Skeletal muscle satellite cell (primary cell): ENCODE measurements around the gene DOCK7.
"Not testable (repeated sequence)": the region's sequence is repeated elsewhere in the genome, so short reads cannot be mapped to it uniquely, and the experiment has no call there.

Experiments used
- H3K27me3 ChIP-seq: 2 replicates; pipeline ENCODE4 v1.7.0; 2013; ENCODE audit warnings: low read length; ENCODE audit not compliant: control insufficient read depth, insufficient read depth
- H3K36me3 ChIP-seq: 2 replicates; pipeline ENCODE4 v1.7.0; 2013; ENCODE audit warnings: mild to moderate bottlenecking, control low read depth, low read length; ENCODE audit not compliant: insufficient read depth
- H3K4me1 ChIP-seq: 2 replicates; pipeline ENCODE4 v1.7.0; 2013; ENCODE audit warnings: low read length; ENCODE audit not compliant: control insufficient read depth, insufficient read depth
- H3K4me2 ChIP-seq: 2 replicates; pipeline ENCODE4 v1.7.0; 2013; ENCODE audit warnings: mild to moderate bottlenecking, low read length
- H3K4me3 ChIP-seq: 2 replicates; pipeline ENCODE4 v1.7.0; 2013; ENCODE audit warnings: low read length
- H3K9ac ChIP-seq: 2 replicates; pipeline ENCODE4 v1.7.0; 2013; ENCODE audit warnings: mild to moderate bottlenecking, low read depth, low read length, moderate library complexity
- H3K9me3 ChIP-seq: replicated peaks from 2 replicates; pipeline ENCODE4 v1.7.0; 2013; ENCODE audit warnings: mild to moderate bottlenecking, control low read depth, low read length

DOCK7 gene

DNA sequence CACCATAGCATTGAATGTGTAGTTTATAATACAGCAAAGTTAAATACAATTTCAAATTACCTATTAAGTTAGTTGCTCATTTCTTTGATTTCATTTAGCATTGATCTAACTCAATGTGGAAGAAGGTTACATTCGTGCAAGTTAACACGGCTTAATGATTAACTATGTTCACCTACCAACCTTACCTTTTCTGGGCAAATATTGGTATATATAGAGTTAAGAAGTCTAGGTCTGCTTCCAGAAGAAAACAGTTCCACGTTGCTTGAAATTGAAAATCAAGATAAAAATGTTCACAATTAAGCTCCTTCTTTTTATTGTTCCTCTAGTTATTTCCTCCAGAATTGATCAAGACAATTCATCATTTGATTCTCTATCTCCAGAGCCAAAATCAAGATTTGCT, 90.9 kb downstream of the DOCK7 start, which contains the start of gene ANGPTL3:
ANGPTL3 (plus strand) TSS at position 240 of the 400 bp plus-strand sequence; CDS start at position 287, 47 bp downstream.
- Histone ChIP-seq H3K4me2 (no peak within 1 kb of the TSS), H3K4me1 (peaks cover 16% of the 10 kb centered on the region), H3K36me3 (no peaks in the 10 kb centered on the region), H3K9me3 (no peaks in the 10 kb centered on the region), H3K9ac (no peak within 1 kb of the TSS), H3K4me3 (no peak within 1 kb of the TSS), H3K27me3 (no peaks in the 10 kb centered on the region)

DNA sequence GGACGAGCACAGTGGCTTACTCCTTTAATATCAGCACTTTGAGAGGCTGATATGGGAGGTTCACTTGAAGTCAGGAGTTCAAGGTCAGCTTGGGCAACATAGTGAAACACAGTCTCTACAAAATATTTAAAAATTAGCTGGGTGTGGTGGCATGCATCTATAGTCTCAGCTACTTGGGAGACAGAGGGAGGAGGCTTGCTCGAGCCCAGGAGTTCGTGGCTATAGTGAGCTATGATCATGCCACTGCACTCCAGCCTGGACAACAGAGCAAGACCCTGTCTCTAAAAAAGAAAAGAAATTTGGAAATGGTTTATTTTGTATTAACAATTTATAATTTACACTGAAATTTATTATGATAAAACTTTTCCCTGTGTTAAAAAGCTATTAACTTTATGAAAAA, 92.5 kb downstream of the DOCK7 start:
- Histone ChIP-seq H3K27me3 (no peaks in the 10 kb centered on the region), H3K9me3 (no peaks in the 10 kb centered on the region), H3K4me3 (no peak overlapping the region), H3K36me3 (no peaks in the 10 kb centered on the region), H3K4me2 (no peak overlapping the region), H3K9ac (no peak overlapping the region), H3K4me1 (peaks cover 12% of the 10 kb centered on the region)

DNA sequence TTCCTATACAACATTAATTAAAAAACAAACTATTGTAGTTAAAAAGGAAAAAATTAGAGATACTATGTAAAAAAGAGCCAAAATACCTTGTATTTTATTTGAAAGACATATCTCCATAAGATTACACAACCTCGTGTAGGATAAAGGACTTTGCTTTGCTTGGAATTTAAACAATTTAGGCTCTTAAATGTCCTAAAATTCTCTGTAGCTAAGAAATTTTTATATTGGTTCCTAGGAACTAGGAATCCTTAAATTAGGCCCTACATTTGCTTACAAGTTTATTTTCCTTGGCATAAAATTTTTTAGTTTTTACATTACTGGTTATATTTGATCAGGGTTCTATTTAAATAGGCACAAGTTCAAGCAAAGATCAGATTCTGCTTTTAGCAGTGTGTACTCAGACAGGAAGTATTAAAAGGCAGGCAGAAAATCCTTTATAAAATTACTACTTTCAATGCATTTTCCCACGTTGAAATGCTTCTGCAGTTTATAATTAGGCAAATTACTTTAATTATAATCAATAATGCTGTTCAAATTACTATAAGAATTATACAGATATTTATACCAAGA, 94.3 kb downstream of the DOCK7 start:
- Histone ChIP-seq H3K4me1 (peaks cover 19% of the 10 kb centered on the region), H3K4me3 (no peak overlapping the region), H3K9me3 (no peaks in the 10 kb centered on the region), H3K27me3 (no peaks in the 10 kb centered on the region), H3K4me2 (peak overlapping the region; percentile 22), H3K9ac (no peak overlapping the region), H3K36me3 (no peaks in the 10 kb centered on the region)

DNA sequence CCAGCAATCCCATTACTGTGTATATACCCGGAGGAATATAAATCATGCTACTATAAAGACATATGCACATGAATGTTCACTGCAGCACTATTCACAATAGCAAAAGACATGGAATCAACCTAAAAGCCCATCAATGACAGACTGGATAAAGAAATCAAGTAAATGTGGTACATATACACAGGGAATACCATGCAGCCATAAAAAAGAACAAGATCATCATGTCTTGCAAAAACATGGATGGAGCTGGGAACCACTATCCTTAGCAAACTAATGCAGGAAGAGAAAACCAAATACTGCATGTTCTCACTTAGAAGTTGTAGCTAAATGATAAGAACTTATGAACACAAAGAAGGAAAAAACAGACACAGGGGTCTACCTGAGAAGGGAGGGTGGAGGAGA, 97.2 kb downstream of the DOCK7 start:
- Histone ChIP-seq H3K9me3 (no peaks in the 10 kb centered on the region), H3K4me3 (no peak overlapping the region), H3K4me1 (peaks cover 34% of the 10 kb centered on the region), H3K4me2 (no peak overlapping the region), H3K9ac (no peak overlapping the region), H3K36me3 (no peaks in the 10 kb centered on the region), H3K27me3 (no peaks in the 10 kb centered on the region)

DNA sequence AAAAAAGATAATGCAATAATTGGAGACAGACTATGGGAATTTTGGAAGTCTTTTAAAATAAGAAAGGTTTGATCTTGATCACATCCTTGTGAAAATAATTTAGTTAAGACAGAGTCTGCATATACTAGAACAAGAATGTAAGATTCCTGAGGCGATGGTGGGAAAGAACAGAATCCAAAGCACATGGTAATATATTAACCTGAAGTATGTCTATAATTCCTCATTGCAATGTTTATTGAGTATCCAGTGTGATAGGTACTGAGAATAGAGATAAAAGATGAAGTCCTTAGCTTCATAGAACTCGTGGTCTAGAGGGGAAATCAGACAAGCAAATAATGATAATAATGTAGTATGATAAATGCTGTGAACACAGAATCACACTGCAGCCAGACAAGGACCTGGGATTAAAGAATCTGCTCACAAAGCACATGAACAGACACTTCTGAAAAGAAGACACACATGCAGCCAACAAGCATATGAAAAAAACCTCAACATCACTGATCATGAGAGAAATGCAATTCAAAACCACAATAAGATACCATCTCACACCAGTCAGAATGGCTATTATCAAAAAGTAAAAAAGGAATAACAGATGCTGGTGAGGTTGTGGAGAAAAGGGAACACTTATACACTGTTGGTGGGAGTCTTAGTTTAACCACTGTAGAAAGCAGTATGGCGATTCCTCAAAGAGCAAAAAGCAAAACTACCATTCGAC, 97.8 kb downstream of the DOCK7 start:
- Histone ChIP-seq H3K27me3 (no peaks in the 10 kb centered on the region), H3K4me2 (no peak overlapping the region), H3K4me3 (no peak overlapping the region), H3K4me1 (peaks cover 34% of the 10 kb centered on the region), H3K9me3 (no peaks in the 10 kb centered on the region), H3K36me3 (no peaks in the 10 kb centered on the region), H3K9ac (no peak overlapping the region)

DNA sequence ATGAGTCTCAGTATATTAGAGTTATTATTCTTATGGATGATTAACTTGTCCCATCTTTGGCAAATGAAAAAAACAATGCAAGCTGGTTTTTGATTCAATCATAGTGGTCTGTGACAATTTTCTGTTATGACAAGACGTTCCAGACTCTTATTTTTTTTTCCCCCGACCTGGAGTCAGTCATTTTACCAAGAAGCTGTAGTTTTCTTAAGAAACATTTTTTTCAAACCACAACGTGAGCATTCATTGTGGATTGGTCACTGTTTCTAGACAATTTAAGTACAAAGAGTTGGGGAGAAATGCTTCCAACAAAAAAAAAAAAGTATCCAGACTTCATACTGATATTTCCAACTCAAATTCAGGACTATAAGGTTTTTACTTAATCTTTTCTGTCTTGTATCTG, 98.9 kb downstream of the DOCK7 start:
- Histone ChIP-seq H3K4me3 (no peak overlapping the region), H3K9me3 (no peaks in the 10 kb centered on the region), H3K27me3 (no peaks in the 10 kb centered on the region), H3K4me1 (peaks cover 30% of the 10 kb centered on the region), H3K4me2 (no peak overlapping the region), H3K9ac (no peak overlapping the region), H3K36me3 (peaks cover 8% of the 10 kb centered on the region)

DNA sequence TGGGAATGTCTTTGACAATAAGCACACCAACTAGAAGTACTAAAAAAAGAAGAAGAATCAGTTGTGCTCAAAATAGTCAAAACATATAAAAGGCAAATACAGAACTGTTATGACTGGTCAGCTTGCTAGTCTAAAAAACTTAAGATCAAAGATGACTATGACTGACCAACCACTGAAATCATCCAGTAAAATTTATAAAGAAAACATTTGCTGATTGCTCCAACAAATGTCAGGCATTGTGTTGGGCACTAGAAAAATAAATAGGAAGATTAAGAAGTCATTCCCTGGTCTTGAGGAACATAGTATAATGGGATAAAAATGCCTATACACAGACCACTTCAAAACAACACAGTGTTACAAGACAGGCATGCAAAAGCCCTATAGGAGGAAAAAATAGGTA, 100.2 kb downstream of the DOCK7 start:
- no peak overlapping the region for H3K9ac ChIP-seq
- peaks cover 8% of the 10 kb centered on the region for H3K36me3 ChIP-seq
- no peak overlapping the region for H3K4me3 ChIP-seq
- H3K9me3 ChIP-seq: no peaks in the 10 kb centered on the region
- no peaks in the 10 kb centered on the region for H3K27me3 ChIP-seq
- H3K4me2 ChIP-seq: no peak overlapping the region
- H3K4me1 ChIP-seq: peaks cover 22% of the 10 kb centered on the region

DNA sequence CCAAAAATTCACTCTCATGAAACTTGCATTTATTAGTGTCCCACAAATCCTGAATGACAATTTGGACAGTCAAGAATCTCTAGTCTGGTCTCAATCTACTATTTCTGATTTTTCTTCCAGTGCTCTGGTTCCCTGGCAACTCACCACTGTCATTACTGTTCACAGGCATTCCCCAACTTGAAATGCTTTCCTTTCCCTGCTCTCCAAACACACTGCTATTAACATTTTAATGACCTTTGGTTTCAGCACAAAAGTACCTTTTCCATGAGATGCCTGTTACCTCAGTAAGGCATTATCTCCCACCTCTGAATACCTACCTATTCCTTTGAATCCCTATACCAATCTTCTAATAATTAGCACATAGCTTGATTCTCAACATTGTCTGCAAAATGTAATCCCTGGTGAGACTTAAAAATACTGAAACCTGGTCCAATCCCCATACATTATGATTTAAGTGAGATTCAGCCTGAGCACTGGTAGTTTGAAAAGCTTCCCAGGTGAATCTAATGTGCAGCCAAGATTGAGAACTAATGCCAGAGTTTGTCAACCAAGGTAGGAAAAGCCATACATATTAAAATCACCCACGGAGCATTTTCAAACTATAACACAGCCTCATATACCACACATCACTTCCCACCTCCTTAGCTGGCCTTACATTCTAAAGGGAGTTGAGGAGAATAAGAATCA, 102.6 kb downstream of the DOCK7 start:
- no peaks in the 10 kb centered on the region for H3K27me3 ChIP-seq
- peaks cover 22% of the 10 kb centered on the region for H3K4me1 ChIP-seq
- H3K9ac ChIP-seq: no peak overlapping the region
- no peak overlapping the region for H3K4me3 ChIP-seq
- H3K36me3 ChIP-seq: peaks cover 12% of the 10 kb centered on the region
- H3K9me3 ChIP-seq: no peaks in the 10 kb centered on the region
- H3K4me2 ChIP-seq: no peak overlapping the region

DNA sequence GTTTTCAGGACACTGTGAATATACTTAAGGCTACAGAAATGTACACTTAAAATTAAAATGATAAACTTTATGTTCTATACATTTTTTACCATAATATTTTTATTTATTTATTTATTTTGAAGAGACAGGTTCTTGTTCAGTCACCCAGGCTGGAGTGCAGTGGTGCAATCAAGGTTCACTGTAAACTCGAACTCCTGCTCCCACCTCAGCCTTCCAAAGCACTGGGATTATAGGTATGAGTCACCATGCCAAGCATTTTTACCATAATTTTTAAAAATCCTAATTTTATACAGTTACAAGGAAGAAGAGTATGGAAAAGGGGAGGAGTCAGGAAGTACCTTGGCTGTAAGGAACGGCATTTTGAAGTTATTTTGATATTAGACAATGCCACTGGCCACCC, 114.5 kb downstream of the DOCK7 start:
- Histone ChIP-seq H3K4me1 (no peaks in the 10 kb centered on the region), H3K4me3 (no peak overlapping the region), H3K36me3 (peaks cover 6% of the 10 kb centered on the region), H3K9ac (no peak overlapping the region), H3K9me3 (no peaks in the 10 kb centered on the region), H3K4me2 (no peak overlapping the region), H3K27me3 (no peaks in the 10 kb centered on the region)

DNA sequence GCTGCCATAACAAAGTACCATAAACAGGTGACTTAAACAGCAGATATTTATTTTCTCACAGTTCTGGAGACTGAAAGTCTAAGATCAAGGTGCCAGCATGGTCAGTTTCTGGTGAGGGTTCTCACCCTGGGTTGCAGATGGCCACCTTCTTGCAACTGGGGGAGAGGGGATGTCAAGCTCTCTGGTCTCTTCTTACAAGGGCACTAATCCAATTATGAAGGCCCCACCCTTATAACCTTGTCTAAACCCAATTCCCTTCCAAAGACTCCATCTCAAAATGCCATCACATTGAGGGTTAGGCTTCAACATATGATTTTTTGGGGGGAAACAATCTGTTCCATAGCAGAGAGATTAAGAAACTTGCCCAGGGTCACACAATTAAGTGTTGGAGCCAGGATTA, 115.7 kb downstream of the DOCK7 start:
- H3K36me3 ChIP-seq: peaks cover 6% of the 10 kb centered on the region
- H3K27me3 ChIP-seq: no peaks in the 10 kb centered on the region
- no peaks in the 10 kb centered on the region for H3K4me1 ChIP-seq
- no peak overlapping the region for H3K4me3 ChIP-seq
- no peak overlapping the region for H3K9ac ChIP-seq
- H3K4me2 ChIP-seq: no peak overlapping the region
- H3K9me3 ChIP-seq: no peaks in the 10 kb centered on the region

DNA sequence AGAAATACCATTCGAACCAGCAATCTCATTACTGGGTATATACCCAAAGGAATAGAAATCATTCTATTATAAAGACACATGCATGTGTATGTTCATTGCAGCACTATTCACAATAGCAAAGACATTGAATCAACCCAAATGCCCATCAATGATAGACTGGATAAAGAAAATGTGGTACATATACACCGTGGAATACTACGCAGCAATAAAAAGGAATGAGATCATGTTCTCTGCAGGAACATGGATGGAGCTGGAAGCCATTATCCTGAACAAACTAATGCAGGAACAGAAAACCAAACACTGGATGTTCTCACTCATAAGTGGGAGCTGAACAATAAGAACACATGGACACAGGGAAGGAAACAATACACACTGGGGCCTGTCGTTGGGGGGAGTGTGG, 116.7 kb downstream of the DOCK7 start:
- not testable (repeated sequence) for H3K9ac ChIP-seq, H3K4me3 ChIP-seq, H3K36me3 ChIP-seq, H3K4me1 ChIP-seq, H3K9me3 ChIP-seq, H3K27me3 ChIP-seq, H3K4me2 ChIP-seq

DNA sequence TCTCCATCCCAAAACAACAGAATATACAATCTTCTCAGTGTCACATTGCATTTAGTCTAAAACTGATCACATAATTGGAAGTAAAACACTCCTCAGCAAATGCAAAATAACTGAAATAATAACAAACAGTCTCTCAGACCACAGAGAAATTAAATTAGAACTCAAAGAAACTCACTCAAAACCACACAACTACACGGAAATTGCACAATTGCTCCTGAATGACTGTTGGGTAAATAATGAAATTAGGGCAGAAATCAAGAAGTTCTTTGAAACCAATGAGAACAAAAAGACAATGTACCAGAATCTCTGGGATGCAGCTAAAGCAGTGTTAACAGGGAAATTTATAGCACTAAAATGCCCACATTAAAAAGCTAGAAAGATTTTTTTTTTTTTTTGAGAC, 120.3 kb downstream of the DOCK7 start:
- H3K4me3 ChIP-seq, H3K9ac ChIP-seq: not testable (repeated sequence)

More for the DNA sequence above, 120.3 kb downstream of the DOCK7 start:
- H3K36me3 ChIP-seq, H3K27me3 ChIP-seq, H3K4me1 ChIP-seq, H3K4me2 ChIP-seq, H3K9me3 ChIP-seq: not testable (repeated sequence)
